Keratinocyte (primary cell): Measurements from ENCODE around the gene PRKN.

Experiments used
- EZH2 ChIP-seq: IDR thresholded peaks from one replicate; pipeline ENCODE4 v1.6.1; 2012; ENCODE audit warnings: inconsistent platforms, mild to moderate bottlenecking, low read length, moderate library complexity
- TF ChIP-seq, protein P1 (sequence below), 3 experiments: IDR thresholded peaks in 1 of 3; conservative IDR thresholded peaks in 1 of 3; optimal IDR thresholded peaks in 1 of 3; 2 replicates in 2 of 3; 3 replicates in 1 of 3; pipeline versions ENCODE3 to v1.5.1; 2011; ENCODE audit warnings: low read length in 3 of 3, mild to moderate bottlenecking in 3 of 3, moderate library complexity in 2 of 3, control low read depth in 1 of 3, inconsistent platforms in 1 of 3; ENCODE audit not compliant: insufficient read depth in 2 of 3; ENCODE audit errors: extremely low read depth in 1 of 3

DNA sequence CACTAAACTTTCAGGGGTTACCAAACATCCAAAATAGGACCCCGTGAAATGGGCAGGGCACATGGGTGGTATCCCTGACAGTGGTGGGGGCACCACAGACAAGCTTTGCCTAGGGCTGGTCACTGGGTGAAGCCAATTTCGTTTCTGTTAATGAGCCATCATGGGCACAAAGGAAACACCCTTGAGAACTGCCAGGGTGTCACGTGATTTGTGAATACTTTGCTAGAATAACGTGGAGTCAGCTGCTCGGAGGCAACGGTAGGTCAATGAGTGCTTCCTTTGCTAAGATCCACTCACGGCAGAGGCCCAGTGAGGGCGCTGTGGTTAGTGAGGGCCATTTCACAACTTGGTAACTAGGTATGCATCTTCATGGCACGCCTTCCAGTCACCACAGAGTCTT is 1366.0 kb downstream of the PRKN start:
- TF ChIP-seq, protein P1, sequence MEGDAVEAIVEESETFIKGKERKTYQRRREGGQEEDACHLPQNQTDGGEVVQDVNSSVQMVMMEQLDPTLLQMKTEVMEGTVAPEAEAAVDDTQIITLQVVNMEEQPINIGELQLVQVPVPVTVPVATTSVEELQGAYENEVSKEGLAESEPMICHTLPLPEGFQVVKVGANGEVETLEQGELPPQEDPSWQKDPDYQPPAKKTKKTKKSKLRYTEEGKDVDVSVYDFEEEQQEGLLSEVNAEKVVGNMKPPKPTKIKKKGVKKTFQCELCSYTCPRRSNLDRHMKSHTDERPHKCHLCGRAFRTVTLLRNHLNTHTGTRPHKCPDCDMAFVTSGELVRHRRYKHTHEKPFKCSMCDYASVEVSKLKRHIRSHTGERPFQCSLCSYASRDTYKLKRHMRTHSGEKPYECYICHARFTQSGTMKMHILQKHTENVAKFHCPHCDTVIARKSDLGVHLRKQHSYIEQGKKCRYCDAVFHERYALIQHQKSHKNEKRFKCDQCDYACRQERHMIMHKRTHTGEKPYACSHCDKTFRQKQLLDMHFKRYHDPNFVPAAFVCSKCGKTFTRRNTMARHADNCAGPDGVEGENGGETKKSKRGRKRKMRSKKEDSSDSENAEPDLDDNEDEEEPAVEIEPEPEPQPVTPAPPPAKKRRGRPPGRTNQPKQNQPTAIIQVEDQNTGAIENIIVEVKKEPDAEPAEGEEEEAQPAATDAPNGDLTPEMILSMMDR (optimal IDR thresholded peaks at IDR 0.05 in 1 of 3, IDR thresholded peaks at IDR 0.05 in 1 of 3, conservative IDR thresholded peaks at IDR 0.05 in 1 of 3; ENCODE audit: extremely low read depth in 1 of 3, insufficient read depth in 2 of 3, low read length in 3 of 3), result no peak
- TF ChIP-seq EZH2, result no peak
